ENCODE measurements around the gene TUB. TPM values are rescaled to one million over a fixed set of nuclear protein-coding genes. Genes with fewer than 3 reads are reported as not detected.
A peak's percentile ranks its signal among the peaks of the same experiment; 100 is the strongest.

TUB gene
- total and polyA plus RNA-seq, 2 donors from 2014 or later = 5.9 to 6.8 TPM

GRCh38 chr11:8059571-8060011 lies 21.4 kb upstream of the TUB start:
- Histone ChIP-seq H3K9ac (ENCODE audit: low read length in 3 of 3) (peak overlapping the region in 1 of 3 donors; percentile 59), H3K36me3 (ENCODE audit: control insufficient read depth in 2 of 3, insufficient read depth in 3 of 3, low read length in 3 of 3) (no peaks in the 10 kb centered on the region), H3K27me3 (ENCODE audit: control insufficient read depth, insufficient read depth, low read length) (no peaks in the 10 kb centered on the region), H3K4me3 (ENCODE audit: low read length in 3 of 3) (peak overlapping the region in 1 of 3 donors; percentile 13), H3K27ac (ENCODE audit: low read depth in 2 of 2, low read length in 2 of 2) (peak overlapping the region; percentile 48 to 73), H3K4me1 (ENCODE audit: control insufficient read depth in 2 of 3, insufficient read depth in 2 of 3, low read depth in 1 of 3, low read length in 3 of 3) (peaks cover 0 to 37% (median 35%) of the 10 kb centered on the region in 3 donors), H3K9me3 (ENCODE audit: control insufficient read depth in 2 of 3, insufficient read depth in 1 of 3, low read length in 3 of 3) (no peaks in the 10 kb centered on the region)
- intact Hi-C loops (cut with DNase I) = no loop called here
- no peak for FAIRE-seq
- DNase-seq = peak in 3 of 5 donors; percentile 37 to 65 (median 43)
- TF ChIP-seq, protein P1, sequence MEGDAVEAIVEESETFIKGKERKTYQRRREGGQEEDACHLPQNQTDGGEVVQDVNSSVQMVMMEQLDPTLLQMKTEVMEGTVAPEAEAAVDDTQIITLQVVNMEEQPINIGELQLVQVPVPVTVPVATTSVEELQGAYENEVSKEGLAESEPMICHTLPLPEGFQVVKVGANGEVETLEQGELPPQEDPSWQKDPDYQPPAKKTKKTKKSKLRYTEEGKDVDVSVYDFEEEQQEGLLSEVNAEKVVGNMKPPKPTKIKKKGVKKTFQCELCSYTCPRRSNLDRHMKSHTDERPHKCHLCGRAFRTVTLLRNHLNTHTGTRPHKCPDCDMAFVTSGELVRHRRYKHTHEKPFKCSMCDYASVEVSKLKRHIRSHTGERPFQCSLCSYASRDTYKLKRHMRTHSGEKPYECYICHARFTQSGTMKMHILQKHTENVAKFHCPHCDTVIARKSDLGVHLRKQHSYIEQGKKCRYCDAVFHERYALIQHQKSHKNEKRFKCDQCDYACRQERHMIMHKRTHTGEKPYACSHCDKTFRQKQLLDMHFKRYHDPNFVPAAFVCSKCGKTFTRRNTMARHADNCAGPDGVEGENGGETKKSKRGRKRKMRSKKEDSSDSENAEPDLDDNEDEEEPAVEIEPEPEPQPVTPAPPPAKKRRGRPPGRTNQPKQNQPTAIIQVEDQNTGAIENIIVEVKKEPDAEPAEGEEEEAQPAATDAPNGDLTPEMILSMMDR (IDR thresholded peaks at IDR 0.05; ENCODE audit: borderline replicate concordance, extremely low read depth, insufficient read depth) = no peak

- intact Hi-C loops (cut with DNase I) = no loop called here
- peak overlapping the region; percentile 47 to 48 for H3K27ac ChIP-seq (ENCODE audit: low read depth in 2 of 2, low read length in 2 of 2)
- FAIRE-seq = no peak
- H3K36me3 ChIP-seq (ENCODE audit: control insufficient read depth in 2 of 3, insufficient read depth in 3 of 3, low read length in 3 of 3) = no peaks in the 10 kb centered on the region
- peak overlapping the region in 1 of 3 donors; percentile 13 for H3K4me3 ChIP-seq (ENCODE audit: low read length in 3 of 3)
- no peaks in the 10 kb centered on the region for H3K27me3 ChIP-seq (ENCODE audit: control insufficient read depth, insufficient read depth, low read length)
- H3K4me1 ChIP-seq (ENCODE audit: control insufficient read depth in 2 of 3, insufficient read depth in 2 of 3, low read depth in 1 of 3, low read length in 3 of 3) = peaks cover 0 to 38% (median 35%) of the 10 kb centered on the region in 3 donors
- peak overlapping the region in 1 of 3 donors; percentile 59 for H3K9ac ChIP-seq (ENCODE audit: low read length in 3 of 3)
- H3K9me3 ChIP-seq (ENCODE audit: control insufficient read depth in 2 of 3, insufficient read depth in 1 of 3, low read length in 3 of 3) = no peaks in the 10 kb centered on the region
- no peak for DNase-seq
- TF ChIP-seq, protein P1 (IDR thresholded peaks at IDR 0.05; ENCODE audit: borderline replicate concordance, extremely low read depth, insufficient read depth) = no peak
These were observed 20.8 kb upstream of the TUB start for GRCh38 chr11:8060146-8060719.

GRCh38 chr11:8060801-8061554 lies 20.0 kb upstream of the TUB start:
- H3K9ac ChIP-seq (ENCODE audit: low read length in 3 of 3) = no peak overlapping the region
- H3K9me3 ChIP-seq (ENCODE audit: control insufficient read depth in 2 of 3, insufficient read depth in 1 of 3, low read length in 3 of 3) = no peaks in the 10 kb centered on the region
- intact Hi-C loops (cut with DNase I) = no loop called here
- no peak overlapping the region for H3K27ac ChIP-seq (ENCODE audit: low read depth in 2 of 2, low read length in 2 of 2)
- no peaks in the 10 kb centered on the region for H3K36me3 ChIP-seq (ENCODE audit: control insufficient read depth in 2 of 3, insufficient read depth in 3 of 3, low read length in 3 of 3)
- peaks cover 0 to 39% (median 31%) of the 10 kb centered on the region in 3 donors for H3K4me1 ChIP-seq (ENCODE audit: control insufficient read depth in 2 of 3, insufficient read depth in 2 of 3, low read depth in 1 of 3, low read length in 3 of 3)
- H3K4me3 ChIP-seq (ENCODE audit: low read length in 3 of 3) = peak overlapping the region in 1 of 3 donors; percentile 13
- TF ChIP-seq, protein P1 (IDR thresholded peaks at IDR 0.05; ENCODE audit: borderline replicate concordance, extremely low read depth, insufficient read depth) = no peak
- no peak for FAIRE-seq
- DNase-seq = no peak
- H3K27me3 ChIP-seq (ENCODE audit: control insufficient read depth, insufficient read depth, low read length) = no peaks in the 10 kb centered on the region

Measured in kidney (tissue), 14 donors.